IPS-18c (cell line): ENCODE results near the gene LRRC4C.

Experiments
- H3K4me3 ChIP-seq: 2 replicates; pipeline ENCODE4 v1.7.0; 2013; ENCODE audit warnings: low read depth, mild to moderate bottlenecking, low read length, moderate library complexity; ENCODE audit not compliant: insufficient read depth
- H3K9me3 ChIP-seq: one replicate; pipeline ENCODE4 v1.6.1; 2013; ENCODE audit warnings: mild to moderate bottlenecking, low read length, moderate library complexity; ENCODE audit not compliant: control insufficient read depth, insufficient read depth

The LRRC4C gene

GRCh38 chr11:41119484-41119883 is 340.0 kb downstream of the LRRC4C start:
- Histone ChIP-seq H3K4me3 (no peak overlapping the region), H3K9me3 (peaks cover 2% of the 10 kb centered on the region)

- Histone ChIP-seq H3K9me3 (peaks cover 1% of the 10 kb centered on the region), H3K4me3 (peak overlapping the region; percentile 5; the same call in 1 of the 2 replicates)
Measured at GRCh38 chr11:41118521-41118920, 340.9 kb downstream of the LRRC4C start.

GRCh38 chr11:41116970-41117369 is 342.5 kb downstream of the LRRC4C start:
- Histone ChIP-seq H3K4me3 (no peak overlapping the region), H3K9me3 (no peaks in the 10 kb centered on the region)

- Histone ChIP-seq H3K4me3 (no peak overlapping the region), H3K9me3 (no peaks in the 10 kb centered on the region)
Measured at GRCh38 chr11:41115066-41115465, 344.4 kb downstream of the LRRC4C start.

GRCh38 chr11:41113160-41113559 is 346.3 kb downstream of the LRRC4C start:
- no peak overlapping the region for H3K4me3 ChIP-seq
- no peaks in the 10 kb centered on the region for H3K9me3 ChIP-seq

GRCh38 chr11:41110527-41110926 is 348.9 kb downstream of the LRRC4C start:
- H3K9me3 ChIP-seq: no peaks in the 10 kb centered on the region
- no peak overlapping the region for H3K4me3 ChIP-seq

- H3K9me3 ChIP-seq: no peaks in the 10 kb centered on the region
- H3K4me3 ChIP-seq: no peak overlapping the region
Measured at GRCh38 chr11:41102471-41102870, 357.0 kb downstream of the LRRC4C start.

GRCh38 chr11:41099654-41100053 is 359.8 kb downstream of the LRRC4C start:
- no peaks in the 10 kb centered on the region for H3K9me3 ChIP-seq
- H3K4me3 ChIP-seq: no peak overlapping the region

- no peak overlapping the region for H3K4me3 ChIP-seq
Measured at GRCh38 chr11:41085123-41085522, 374.3 kb downstream of the LRRC4C start.

GRCh38 chr11:41081756-41082285 is 377.6 kb downstream of the LRRC4C start:
- Histone ChIP-seq H3K9me3 (no peaks in the 10 kb centered on the region), H3K4me3 (no peak overlapping the region)

More at GRCh38 chr11:41085123-41085522, 374.3 kb downstream of the LRRC4C start:
- no peaks in the 10 kb centered on the region for H3K9me3 ChIP-seq

GRCh38 chr11:41074318-41074717 is 385.1 kb downstream of the LRRC4C start:
- H3K9me3 ChIP-seq: no peaks in the 10 kb centered on the region
- H3K4me3 ChIP-seq: no peak overlapping the region

- Histone ChIP-seq H3K4me3 (no peak overlapping the region), H3K9me3 (no peaks in the 10 kb centered on the region)
Measured at GRCh38 chr11:41065432-41065831, 394.0 kb downstream of the LRRC4C start.

GRCh38 chr11:41058138-41058537 is 401.3 kb downstream of the LRRC4C start:
- peaks cover 2% of the 10 kb centered on the region for H3K9me3 ChIP-seq
- H3K4me3 ChIP-seq: no peak overlapping the region

- peaks cover 2% of the 10 kb centered on the region for H3K9me3 ChIP-seq
- H3K4me3 ChIP-seq: no peak overlapping the region
Measured at GRCh38 chr11:41056892-41057569, 402.4 kb downstream of the LRRC4C start.

GRCh38 chr11:41053894-41054293 is 405.6 kb downstream of the LRRC4C start:
- Histone ChIP-seq H3K4me3 (no peak overlapping the region), H3K9me3 (peaks cover 2% of the 10 kb centered on the region)

- no peak overlapping the region for H3K4me3 ChIP-seq
Measured at GRCh38 chr11:41051919-41052635, 407.4 kb downstream of the LRRC4C start.

GRCh38 chr11:41050791-41051190 is 408.7 kb downstream of the LRRC4C start:
- Histone ChIP-seq H3K4me3 (no peak overlapping the region), H3K9me3 (peaks cover 2% of the 10 kb centered on the region)

More at GRCh38 chr11:41051919-41052635, 407.4 kb downstream of the LRRC4C start:
- H3K9me3 ChIP-seq: peaks cover 2% of the 10 kb centered on the region

- H3K4me3 ChIP-seq: no peak overlapping the region
Measured at GRCh38 chr11:41047229-41047628, 412.2 kb downstream of the LRRC4C start.

More at GRCh38 chr11:41047229-41047628, 412.2 kb downstream of the LRRC4C start:
- H3K9me3 ChIP-seq: no peaks in the 10 kb centered on the region
